ENCODE measurements around the gene DUOXA1.
"Not testable (repeated sequence)": the region's sequence is repeated elsewhere in the genome, so short reads cannot be mapped to it uniquely, and the experiment has no call there.

DUOXA1 gene

GRCh38 chr15:45150997-45151396 is 21.3 kb upstream of the DUOXA1 start:
- no peak for DNase-seq (ENCODE audit: low read depth)

- no peak for DNase-seq (ENCODE audit: low read depth)
Measured at GRCh38 chr15:45150481-45150880, 20.8 kb upstream of the DUOXA1 start.

- no peak for DNase-seq (ENCODE audit: low read depth)
Measured at GRCh38 chr15:45149060-45149459, 19.4 kb upstream of the DUOXA1 start.

GRCh38 chr15:45148076-45149059 is 18.7 kb upstream of the DUOXA1 start:
- no peak for DNase-seq (ENCODE audit: low read depth)

- no peak for DNase-seq (ENCODE audit: low read depth)
Measured at GRCh38 chr15:45147606-45148005, 17.9 kb upstream of the DUOXA1 start.

- DNase-seq (ENCODE audit: low read depth), result no peak
Measured at GRCh38 chr15:45146405-45146804, 16.7 kb upstream of the DUOXA1 start.

- DNase-seq (ENCODE audit: low read depth), result no peak
Measured at GRCh38 chr15:45144775-45145174, 15.1 kb upstream of the DUOXA1 start.

GRCh38 chr15:45143946-45144345 is 14.3 kb upstream of the DUOXA1 start:
- DNase-seq (ENCODE audit: low read depth), result no peak

GRCh38 chr15:45143056-45143455 is 13.4 kb upstream of the DUOXA1 start:
- no peak for DNase-seq (ENCODE audit: low read depth)

GRCh38 chr15:45141386-45141785 is 11.7 kb upstream of the DUOXA1 start:
- DNase-seq (ENCODE audit: low read depth), result no peak

GRCh38 chr15:45140557-45141250 is 11.0 kb upstream of the DUOXA1 start:
- no peak for DNase-seq (ENCODE audit: low read depth)

- no peak for DNase-seq (ENCODE audit: low read depth)
Measured at GRCh38 chr15:45139770-45140169, 10.1 kb upstream of the DUOXA1 start.

- no peak for DNase-seq (ENCODE audit: low read depth)
Measured at GRCh38 chr15:45138814-45139765, 9.4 kb upstream of the DUOXA1 start.

- DNase-seq (ENCODE audit: low read depth), result no peak
Measured at GRCh38 chr15:45137703-45138102, 8.0 kb upstream of the DUOXA1 start.

- no peak for DNase-seq (ENCODE audit: low read depth)
Measured at GRCh38 chr15:45136378-45136764, 6.7 kb upstream of the DUOXA1 start.

GRCh38 chr15:45135705-45136377 is 6.2 kb upstream of the DUOXA1 start:
- DNase-seq (ENCODE audit: low read depth), result not testable (repeated sequence)

- DNase-seq (ENCODE audit: low read depth), result no peak
Measured at GRCh38 chr15:45134682-45135604, 5.3 kb upstream of the DUOXA1 start.

- DNase-seq (ENCODE audit: low read depth), result no peak
Measured at GRCh38 chr15:45134046-45134445, 4.4 kb upstream of the DUOXA1 start.

- no peak for DNase-seq (ENCODE audit: low read depth)
Measured at GRCh38 chr15:45133561-45133920, 3.9 kb upstream of the DUOXA1 start.

- no peak for DNase-seq (ENCODE audit: low read depth)
Measured at GRCh38 chr15:45132844-45133560, 3.3 kb upstream of the DUOXA1 start.

Data from stimulated activated CD8-positive, alpha-beta memory T cell treated with anti-CD3 and anti-CD28 coated beads, Interleukin-7, amount 100 ng/mL, for 24 hours (primary cell).